Measurements from ENCODE around the gene NOX4. TPM values are rescaled to one million over a fixed set of nuclear protein-coding genes. Genes with fewer than 3 reads are reported as not detected.
"Not testable (repeated sequence)": the region's sequence is repeated elsewhere in the genome, so short reads cannot be mapped to it uniquely, and the experiment has no call there.

Gene NOX4
- total and polyA plus RNA-seq, 2 of the 8 experiments (the other 6 are each of a cell fraction or from before 2014, with no cell fraction given) = 2.0 to 2.3 TPM

- peaks cover 1% of the 10 kb centered on the region; the same call in 1 of the 2 replicates for H3K23me2 ChIP-seq (ENCODE audit: low read depth, low read length)
- H4K91ac ChIP-seq (replicated peaks; ENCODE audit: insufficient read length, low read length) = no peak overlapping the region
- H2BK120ac ChIP-seq (replicated peaks; ENCODE audit: low read depth, low read length) = no peak overlapping the region
- H2AK5ac ChIP-seq (ENCODE audit: low read depth, low read length) = no peak overlapping the region
- no peak overlapping the region for H2BK15ac ChIP-seq (ENCODE audit: low read length)
- WGBS, 2 experiments (ENCODE audit: extremely low coverage in 1 of 2, insufficient coverage in 1 of 2, insufficient read length in 1 of 2, insufficient replicate concordance in 2 of 2, low coverage in 1 of 2, low lambda C conversion rate in 2 of 2, missing lambda C conversion rate in 1 of 2) = 95% methylated on average over 2 of the region's 2 CpGs; no CpG with 5 or more reads in 1 of the 2 experiments
- no peak overlapping the region for H4K8ac ChIP-seq (ENCODE audit: extremely low read depth, insufficient read depth, low read length)
- H4K5ac ChIP-seq (ENCODE audit: insufficient read length, low read depth, low read length) = no peak overlapping the region
- no peak overlapping the region for H3K56ac ChIP-seq (replicated peaks; ENCODE audit: insufficient read length, low read depth, low read length)
- FAIRE-seq (no peak), DNase-seq (ENCODE audit: low read depth in 1 of 2, low spot score in 2 of 2) (no peak)
- H2AFZ ChIP-seq (ENCODE audit: low read length) = no peak overlapping the region
- no peaks in the 10 kb centered on the region for H4K20me1 ChIP-seq (replicated peaks in 1 of 2; ENCODE audit: control insufficient read depth in 1 of 2, insufficient read depth in 2 of 2, low read length in 2 of 2)
- no peaks in the 10 kb centered on the region for H3K36me3 ChIP-seq (ENCODE audit: control insufficient read depth in 2 of 4, insufficient read depth in 4 of 4, low read length in 3 of 4)
- H2BK20ac ChIP-seq (ENCODE audit: low read length) = no peak overlapping the region
- no peak overlapping the region for H2BK12ac ChIP-seq (ENCODE audit: low read depth, low read length)
- no peak for TF ChIP-seq SP1 (IDR thresholded peaks at IDR 0.05; ENCODE audit: low read depth, low read length)
- no peak for TF ChIP-seq ASH2L (IDR thresholded peaks at IDR 0.05; ENCODE audit: low read length)
- TF ChIP-seq NRF1 (IDR thresholded peaks at IDR 0.05; ENCODE audit: low read depth, low read length) = no peak
- no peaks in the 10 kb centered on the region for H3K79me1 ChIP-seq (ENCODE audit: low read depth, low read length)
- H3K4me1 ChIP-seq (replicated peaks in 1 of 4; ENCODE audit: control insufficient read depth in 3 of 4, insufficient read depth in 4 of 4, low read length in 3 of 4) = peaks cover 0 to 4% (median 0%) of the 10 kb centered on the region in 4 experiments; a peak in 1 of 7 replicates
- ChIA-PET CTCF (ENCODE audit: partially characterized antibody) (no interaction called here), POLR2A (ENCODE audit: partially characterized antibody) (no interaction called here)
- no peak overlapping the region for H2BK5ac ChIP-seq (ENCODE audit: low read depth, low read length)
- no peak overlapping the region for H3K23ac ChIP-seq (ENCODE audit: insufficient read length)
- H3K14ac ChIP-seq (ENCODE audit: insufficient read length) = no peak overlapping the region
- H3K27me3 ChIP-seq (replicated peaks in 1 of 4; ENCODE audit: control insufficient read depth in 3 of 4, extremely low read depth in 1 of 4, insufficient read depth in 3 of 4, low read length in 3 of 4) = no peaks in the 10 kb centered on the region
- H3K4me3 ChIP-seq (ENCODE audit: extremely low read depth in 1 of 4, insufficient read depth in 2 of 4, low read depth in 3 of 4, low read length in 4 of 4) = no peak overlapping the region
- no peaks in the 10 kb centered on the region for H3K9me3 ChIP-seq (ENCODE audit: insufficient read depth in 2 of 2, low read depth in 1 of 2, low read length in 1 of 2)
- no peak overlapping the region for H3K18ac ChIP-seq (ENCODE audit: extremely low read depth, low read length)
- H3K79me2 ChIP-seq (ENCODE audit: control insufficient read depth in 1 of 2, insufficient read depth in 2 of 2, low read length in 2 of 2) = no peaks in the 10 kb centered on the region
- H3K4ac ChIP-seq (replicated peaks; ENCODE audit: insufficient read length, low read depth, low read length) = no peak overlapping the region
- H3K4me2 ChIP-seq (ENCODE audit: insufficient read depth in 1 of 2, low read depth in 2 of 2, low read length in 2 of 2) = no peak overlapping the region
- no peak overlapping the region; the same call in 1 of the 2 replicates for H3K27ac ChIP-seq (ENCODE audit: low read depth, low read length)
- H3K9ac ChIP-seq (replicated peaks in 1 of 4; ENCODE audit: extremely low read depth in 1 of 4, low read depth in 3 of 4, low read length in 3 of 4) = no peak overlapping the region
Measured at GRCh38 chr11:89361734-89362133, 129.4 kb downstream of the NOX4 start.

DNA sequence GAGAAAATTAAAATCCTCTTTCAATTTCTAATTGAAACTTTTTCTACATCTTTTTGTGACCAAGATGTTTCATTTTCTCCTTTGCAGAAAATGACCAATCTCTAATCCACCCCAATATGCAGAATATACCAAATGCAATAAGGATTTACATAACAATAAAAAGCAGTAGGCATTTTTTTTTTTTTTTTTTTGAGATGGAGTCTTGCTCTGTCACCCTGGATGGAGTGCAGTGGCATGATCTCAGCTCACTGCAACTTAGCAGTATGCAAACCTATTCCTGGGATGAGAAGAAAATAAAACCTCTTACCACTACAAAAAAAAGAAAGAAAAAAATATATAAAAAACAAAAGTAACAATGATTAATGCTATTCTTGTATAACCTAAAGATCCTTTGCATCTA is 132.0 kb downstream of the NOX4 start:
- H3K27me3 ChIP-seq (replicated peaks in 1 of 4; ENCODE audit: control insufficient read depth in 3 of 4, extremely low read depth in 1 of 4, insufficient read depth in 3 of 4, low read length in 3 of 4); H4K20me1 ChIP-seq (replicated peaks in 1 of 2; ENCODE audit: control insufficient read depth in 1 of 2, insufficient read depth in 2 of 2, low read length in 2 of 2); H2AK5ac ChIP-seq (ENCODE audit: low read depth, low read length); H3K9me3 ChIP-seq (ENCODE audit: insufficient read depth in 2 of 2, low read depth in 1 of 2, low read length in 1 of 2); H4K8ac ChIP-seq (ENCODE audit: extremely low read depth, insufficient read depth, low read length); H3K4me1 ChIP-seq (replicated peaks in 1 of 4; ENCODE audit: control insufficient read depth in 3 of 4, insufficient read depth in 4 of 4, low read length in 3 of 4); H4K91ac ChIP-seq (replicated peaks; ENCODE audit: insufficient read length, low read length); H2AFZ ChIP-seq (ENCODE audit: low read length); H3K23me2 ChIP-seq (ENCODE audit: low read depth, low read length); H3K4me2 ChIP-seq (ENCODE audit: insufficient read depth in 1 of 2, low read depth in 2 of 2, low read length in 2 of 2); H3K56ac ChIP-seq (replicated peaks; ENCODE audit: insufficient read length, low read depth, low read length); H2BK12ac ChIP-seq (ENCODE audit: low read depth, low read length); H3K36me3 ChIP-seq (ENCODE audit: control insufficient read depth in 2 of 4, insufficient read depth in 4 of 4, low read length in 3 of 4); H2BK120ac ChIP-seq (replicated peaks; ENCODE audit: low read depth, low read length); H3K79me1 ChIP-seq (ENCODE audit: low read depth, low read length); H3K18ac ChIP-seq (ENCODE audit: extremely low read depth, low read length); H4K5ac ChIP-seq (ENCODE audit: insufficient read length, low read depth, low read length); H2BK5ac ChIP-seq (ENCODE audit: low read depth, low read length); H3K9ac ChIP-seq (replicated peaks in 1 of 4; ENCODE audit: extremely low read depth in 1 of 4, low read depth in 3 of 4, low read length in 3 of 4); DNase-seq (ENCODE audit: low read depth in 1 of 2, low spot score in 2 of 2); H3K23ac ChIP-seq (ENCODE audit: insufficient read length); H3K79me2 ChIP-seq (ENCODE audit: control insufficient read depth in 1 of 2, insufficient read depth in 2 of 2, low read length in 2 of 2); H3K4me3 ChIP-seq (ENCODE audit: extremely low read depth in 1 of 4, insufficient read depth in 2 of 4, low read depth in 3 of 4, low read length in 4 of 4); FAIRE-seq; H3K14ac ChIP-seq (ENCODE audit: insufficient read length); H2BK20ac ChIP-seq (ENCODE audit: low read length); H2BK15ac ChIP-seq (ENCODE audit: low read length); POLR2A ChIA-PET (ENCODE audit: partially characterized antibody); H3K27ac ChIP-seq (ENCODE audit: low read depth, low read length); H3K4ac ChIP-seq (replicated peaks; ENCODE audit: insufficient read length, low read depth, low read length): not testable (repeated sequence)
- CTCF ChIA-PET (ENCODE audit: partially characterized antibody) = interaction anchor here (0.6 kb wide), 2 partner anchors 58 to 120 kb away, joined by 3 to 4 read pairs; no protein-coding TSS in a partner anchor

Measured in H1 (cell line).